GM23338 (cell line): Measurements from ENCODE around the gene LRIG1. TPM values are rescaled to one million over a fixed set of nuclear protein-coding genes. Genes with fewer than 3 reads are reported as not detected.
A peak's percentile ranks its signal among the peaks of the same experiment; 100 is the strongest.

Experiments
- ATAC-seq: fragments of 200-7000 bp; cut with Tn5 transposase; 3 replicates; pipeline ENCODE4 v1.9.1; 2020
- DNase-seq: peaks from one replicate; pipeline ENCODE4 v3.0.0-alpha.2; 2015; ENCODE audit warnings: low spot score
- H2AFZ ChIP-seq: fragments of 200-600 bp; sonication (generic); 2 replicates; pipeline ENCODE4 v1.8.0; 2016; ENCODE audit warnings: antibody characterized with exemption, mild to moderate bottlenecking, moderate library complexity
- H3F3A ChIP-seq: fragments of 200-600 bp; sonication (generic); replicated peaks from 2 replicates; pipeline ENCODE4 v1.8.0; 2017; ENCODE audit warnings: antibody characterized with exemption, mixed run types, low read depth
- H3K27ac ChIP-seq: fragments of 200-600 bp; sonication (generic); 2 replicates; pipeline ENCODE4 v1.6.1; 2016; ENCODE audit warnings: low read depth
- H3K27me3 ChIP-seq: fragments of 200-600 bp; sonication (generic); 2 replicates; pipeline ENCODE4 v1.8.0; 2016; ENCODE audit warnings: mild to moderate bottlenecking, mixed run types, moderate library complexity; ENCODE audit not compliant: insufficient read depth
- H3K36me3 ChIP-seq: fragments of 200-600 bp; sonication (generic); 2 replicates; pipeline ENCODE4 v1.8.0; 2016; ENCODE audit warnings: mild to moderate bottlenecking; ENCODE audit not compliant: insufficient read depth
- H3K4me1 ChIP-seq: fragments of 200-600 bp; sonication (generic); 2 replicates; pipeline ENCODE4 v1.8.0; 2016; ENCODE audit warnings: mild to moderate bottlenecking, moderate library complexity; ENCODE audit not compliant: insufficient read depth
- H3K4me2 ChIP-seq: fragments of 200-600 bp; sonication (generic); 2 replicates; pipeline ENCODE4 v1.7.1; 2017; ENCODE audit warnings: mixed run types
- H3K4me3 ChIP-seq: fragments of 200-600 bp; sonication (generic); 2 replicates; pipeline ENCODE4 v1.6.1; 2016; ENCODE audit warnings: mixed run types
- H3K79me2 ChIP-seq: fragments of 200-600 bp; sonication (generic); replicated peaks from 2 replicates; pipeline ENCODE4 v1.8.0; 2017; ENCODE audit warnings: mild to moderate bottlenecking; ENCODE audit not compliant: insufficient read depth
- H3K9me2 ChIP-seq: fragments of 200-600 bp; sonication (generic); 2 replicates; pipeline ENCODE4 v1.8.0; 2017; ENCODE audit not compliant: insufficient read depth
- H4K20me1 ChIP-seq: fragments of 200-600 bp; sonication (generic); replicated peaks from 2 replicates; pipeline ENCODE4 v1.8.0; 2017; ENCODE audit warnings: mild to moderate bottlenecking; ENCODE audit not compliant: insufficient read depth
- H3K27ac Mint-ChIP-seq: 2 replicates; pipeline ENCODE4 v1.8.0; 2020; ENCODE audit warnings: inconsistent platforms, mild to moderate bottlenecking, moderate library complexity, mixed read lengths
- H3K27me3 Mint-ChIP-seq: 3 replicates; pipeline ENCODE4 v1.8.0; 2022; ENCODE audit warnings: low read depth, mild to moderate bottlenecking, moderate library complexity, mixed read lengths, inconsistent platforms; ENCODE audit not compliant: insufficient read depth, poor library complexity
- H3K36me3 Mint-ChIP-seq: 3 replicates; pipeline ENCODE4 v1.8.0; 2021; ENCODE audit warnings: low read depth, mild to moderate bottlenecking, inconsistent platforms, moderate library complexity, mixed read lengths
- H3K4me1 Mint-ChIP-seq: 3 replicates; pipeline ENCODE4 v1.8.0; 2020; ENCODE audit warnings: mild to moderate bottlenecking, inconsistent platforms, mixed read lengths
- H3K4me3 Mint-ChIP-seq: 3 replicates; pipeline ENCODE4 v1.8.0; 2021; ENCODE audit warnings: moderate library complexity, mild to moderate bottlenecking, inconsistent platforms, mixed read lengths
- H3K9me3 Mint-ChIP-seq: 3 replicates; pipeline ENCODE4 v1.8.0; 2020; ENCODE audit warnings: moderate library complexity, mild to moderate bottlenecking, inconsistent platforms, mixed read lengths
- CTCF ChIP-seq, 2 experiments: fragments of 200-600 bp in 1 of 2; sonication (generic) in 1 of 2; conservative IDR thresholded peaks; 2 replicates each; pipeline versions ENCODE4 v1.5.1 to v1.6.1; 2016 to 2017; ENCODE audit warnings: antibody characterized with exemption in 2 of 2, low read depth in 2 of 2, mild to moderate bottlenecking in 2 of 2, moderate library complexity in 1 of 2
- EZH2 ChIP-seq: fragments of 200-600 bp; sonication (generic); IDR thresholded peaks from one replicate; pipeline ENCODE4 v1.8.0; 2017; ENCODE audit warnings: antibody characterized with exemption, mild to moderate bottlenecking, low read depth; ENCODE audit not compliant: unreplicated experiment
- NANOG ChIP-seq: IDR thresholded peaks from 2 replicates; pipeline ENCODE4 v1.6.1; 2016; ENCODE audit warnings: antibody characterized with exemption, borderline replicate concordance
- ZNF331 ChIP-seq: fragments of 250-450 bp; sonication (Bioruptor Pico); IDR thresholded peaks from 2 replicates; pipeline ENCODE4 v1.5.0; 2020; ENCODE audit warnings: low read depth, mild to moderate bottlenecking, moderate library complexity
- ZNF462 ChIP-seq: fragments of 250-450 bp; sonication (Bioruptor Pico); IDR thresholded peaks from 2 replicates; pipeline ENCODE4 v1.5.0; 2020; ENCODE audit warnings: mild to moderate bottlenecking, moderate library complexity
- polyA plus RNA-seq: library from polyadenylated mRNA; unstranded; fragments of >200 nt; fragmentation: Nextera tagmentation; extraction: Ambion mirVana; gene quantifications from 2 replicates; pipeline ENCODE4 v1.2.1, GENCODE V29; 2016
- total RNA-seq: library from RNA; depleted of rRNA; stranded (reverse); fragments of >200 nt; shearing (Covaris generic); gene quantifications from 2 replicates; pipeline ENCODE4 v1.2.3, GENCODE V29; 2014

Gene LRIG1
- total and polyA plus RNA-seq, 2 experiments from 2014 or later = 40.0 to 134 TPM

- peaks cover 15% of the 10 kb centered on the region; the same call in 2 of the 3 replicates for H3K36me3 Mint-ChIP-seq
- H3K9me2 ChIP-seq = no peaks in the 10 kb centered on the region
Measured at GRCh38 chr3:66483409-66483906, 17.4 kb downstream of the LRIG1 start.

More at GRCh38 chr3:66483409-66483906, 17.4 kb downstream of the LRIG1 start:
- H3F3A ChIP-seq = 0 out of 2 replicates have a peak, but pooled peaks cover 4% of the 10 kb centered on the region
- no peak for DNase-seq
- peaks cover 100% of the 10 kb centered on the region for H3K79me2 ChIP-seq
- H3K27me3 ChIP-seq = no peaks in the 10 kb centered on the region
- H3K36me3 ChIP-seq = no peaks in the 10 kb centered on the region
- no peak overlapping the region for H2AFZ ChIP-seq
- H3K27ac ChIP-seq = peak overlapping the region; percentile 42; the same call in 1 of the 2 replicates
- ATAC-seq = peak; percentile 37
- Mint-ChIP-seq H3K9me3 (no peaks in the 10 kb centered on the region), H3K4me1 (peaks cover 50% of the 10 kb centered on the region), H3K27me3 (peaks cover 11% of the 10 kb centered on the region), H3K27ac (peak overlapping the region; percentile 42; the same call in 1 of the 2 replicates), H3K4me3 (peak overlapping the region; percentile 25; the same call in 2 of the 3 replicates)
- H3K4me3 ChIP-seq = peak overlapping the region; percentile 18; the same call in 1 of the 2 replicates
- H4K20me1 ChIP-seq = peaks cover 50% of the 10 kb centered on the region
- peaks cover 98% of the 10 kb centered on the region for H3K4me1 ChIP-seq
- TF ChIP-seq NANOG = no peak
- TF ChIP-seq CTCF (conservative IDR thresholded peaks at IDR 0.05; ENCODE audit: low read depth in 2 of 2) = no peak
- TF ChIP-seq EZH2 = no peak
- TF ChIP-seq ZNF331 (CRISPR knock-in tag) = no peak
- no peak for TF ChIP-seq ZNF462 (CRISPR knock-in tag)
- peak overlapping the region; percentile 76 for H3K4me2 ChIP-seq
